GM11168 (cell line): ENCODE data around the gene MMP15.

ENCODE experiments used
- in situ Hi-C: fragments of 300-500 bp; cut with MboI; formaldehyde crosslinking; loops from one replicate; pipeline ENCODE4 v1.12.0; 2022; ENCODE audit warnings: low sequenced_read_pairs; ENCODE audit not compliant: unreplicated experiment

MMP15 gene

DNA sequence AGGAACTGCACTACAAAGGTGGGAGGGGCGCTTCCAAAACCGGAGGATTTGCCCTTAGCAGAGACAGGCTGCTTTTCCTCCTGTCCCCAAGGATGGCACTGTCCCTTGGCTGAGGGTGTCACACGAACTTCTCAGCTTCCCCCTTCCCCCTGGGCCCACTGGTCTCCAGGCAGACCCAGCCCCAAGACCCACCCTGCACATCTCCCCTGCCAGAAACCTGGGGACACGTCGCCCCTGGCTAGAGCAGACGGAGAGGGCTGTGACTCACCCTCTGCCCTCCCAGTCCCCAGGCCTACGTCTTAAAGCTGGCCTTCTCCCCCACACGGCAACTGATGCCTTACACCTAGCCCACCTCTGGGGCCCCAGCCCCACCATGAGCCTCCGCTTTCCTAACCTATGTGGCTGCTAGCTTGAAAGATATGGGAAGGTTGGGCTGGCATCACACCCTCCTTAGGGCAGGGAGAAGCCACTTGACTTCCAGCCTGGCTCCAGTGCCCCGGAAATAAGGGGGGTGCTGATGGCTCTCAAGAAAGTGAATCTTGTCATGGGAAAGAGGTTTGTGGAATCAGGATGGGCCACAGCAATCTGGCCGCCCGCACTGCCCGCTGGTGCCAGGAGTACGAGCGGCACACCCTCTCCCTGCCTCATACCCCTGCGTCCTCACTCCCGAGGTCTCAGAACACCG is 29.7 kb upstream of the MMP15 start:
- in situ Hi-C loops, result no loop called here

DNA sequence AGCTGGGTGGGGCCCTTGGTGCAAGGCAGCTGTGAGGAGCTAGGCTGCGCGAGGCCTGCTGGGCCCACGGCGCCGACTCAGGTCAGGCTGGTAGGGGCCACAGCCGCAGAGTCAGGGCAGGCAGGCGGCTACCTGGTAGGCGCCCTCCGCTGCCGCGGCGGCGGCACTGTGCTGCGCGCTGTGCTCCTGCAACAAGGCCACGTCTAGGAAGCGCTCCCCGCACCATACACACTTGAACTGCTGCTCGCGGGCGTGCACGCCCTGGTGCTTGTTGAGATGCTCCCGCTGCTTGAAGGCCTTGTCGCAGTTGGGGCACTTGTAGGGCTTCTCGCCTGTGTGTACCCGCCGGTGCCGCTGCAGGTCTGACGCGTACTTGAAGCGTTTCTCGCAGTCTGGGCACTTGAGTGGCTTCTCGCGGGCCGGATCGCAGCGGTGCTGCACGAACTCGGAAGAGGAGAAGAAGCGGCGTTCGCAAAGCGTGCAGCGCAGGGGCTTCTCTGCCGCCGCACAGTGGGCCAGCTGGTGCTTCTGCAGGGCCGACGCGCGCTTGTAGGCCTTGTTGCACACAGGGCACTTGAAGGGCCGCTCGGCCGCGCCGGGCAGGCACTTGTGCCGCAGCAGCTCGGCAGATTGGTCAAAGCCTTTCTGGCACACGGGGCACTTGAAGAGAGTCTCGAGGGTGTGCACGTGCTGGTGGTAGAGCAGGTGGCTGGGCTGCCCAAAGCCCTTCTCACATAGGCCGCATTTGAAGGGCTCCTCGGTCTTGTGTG is 29.0 kb upstream of the MMP15 start:
- in situ Hi-C loops, result no loop called here

DNA sequence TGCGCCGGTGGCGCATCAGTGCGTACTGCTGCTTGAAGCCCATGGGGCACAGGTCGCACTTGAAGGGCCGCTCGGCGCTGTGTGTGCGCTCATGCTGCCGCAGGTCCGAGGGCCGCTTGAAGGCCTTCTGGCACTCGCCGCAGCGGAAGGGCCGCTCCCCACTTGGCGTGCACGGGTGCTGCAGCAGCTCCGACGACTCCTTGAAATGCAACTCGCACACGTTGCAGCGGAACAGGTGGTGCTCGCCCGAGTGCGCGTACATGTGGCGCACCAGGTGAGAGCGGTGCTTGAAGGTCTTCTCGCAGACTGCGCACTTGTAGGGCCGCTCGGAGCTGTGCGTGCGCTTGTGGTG is 28.4 kb upstream of the MMP15 start:
- in situ Hi-C loops, result no loop called here

DNA sequence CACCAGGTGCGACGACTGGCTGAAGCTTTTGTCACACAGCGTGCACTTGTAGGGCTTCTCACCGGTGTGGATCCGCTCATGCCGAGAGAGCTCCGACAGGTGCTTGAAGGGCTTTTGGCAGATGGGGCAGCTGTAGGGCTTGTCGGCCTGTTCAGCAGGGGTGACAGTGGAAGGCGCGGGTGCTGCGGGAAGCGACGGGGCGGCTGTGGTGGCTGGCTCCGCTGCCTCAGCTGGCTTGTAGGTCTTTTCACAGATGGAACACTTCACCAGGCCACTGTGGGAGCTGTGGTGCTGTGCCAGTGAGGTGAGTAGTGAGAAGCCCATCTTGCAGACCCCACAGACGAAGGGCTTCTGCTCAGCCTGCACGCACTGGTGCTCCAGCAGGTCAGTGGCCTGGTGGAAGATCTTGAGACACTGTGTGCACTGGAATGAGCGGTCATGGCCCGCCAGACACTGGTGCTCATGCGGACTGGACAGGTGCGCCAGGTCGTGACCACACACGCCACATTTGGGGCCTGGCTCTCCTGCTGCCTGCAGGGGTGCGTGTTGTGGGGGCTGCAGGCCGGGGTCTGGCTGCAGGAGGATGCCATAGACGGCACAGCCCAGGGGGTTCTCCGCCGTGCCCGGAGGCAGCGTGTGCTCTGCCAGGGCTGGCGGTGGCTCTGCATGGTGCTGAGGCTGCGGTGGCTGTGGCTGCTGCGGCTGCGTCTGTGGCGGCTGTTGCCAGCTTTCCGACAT is 27.9 kb upstream of the MMP15 start:
- in situ Hi-C loops, result no loop called here

DNA sequence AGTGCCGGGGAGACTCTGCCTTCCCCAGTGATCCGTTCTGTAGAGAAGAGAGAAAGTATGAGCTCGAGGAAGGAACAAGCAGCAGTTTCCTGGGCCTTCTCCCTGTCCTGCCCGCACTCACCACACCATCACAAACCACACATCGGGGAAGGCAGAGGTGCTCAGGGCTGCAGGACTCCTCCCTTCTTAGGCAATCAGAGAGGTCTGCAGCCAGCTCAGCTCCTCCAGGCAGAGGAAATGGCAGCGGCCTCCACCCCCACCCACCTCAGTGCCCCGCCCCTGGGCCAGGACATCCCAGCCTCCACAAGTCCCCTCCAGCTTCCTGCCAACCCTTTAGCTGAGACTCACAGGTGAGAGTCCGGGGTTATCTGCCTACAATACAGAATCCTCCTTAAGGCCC is 27.1 kb upstream of the MMP15 start:
- in situ Hi-C loops, result no loop called here

DNA sequence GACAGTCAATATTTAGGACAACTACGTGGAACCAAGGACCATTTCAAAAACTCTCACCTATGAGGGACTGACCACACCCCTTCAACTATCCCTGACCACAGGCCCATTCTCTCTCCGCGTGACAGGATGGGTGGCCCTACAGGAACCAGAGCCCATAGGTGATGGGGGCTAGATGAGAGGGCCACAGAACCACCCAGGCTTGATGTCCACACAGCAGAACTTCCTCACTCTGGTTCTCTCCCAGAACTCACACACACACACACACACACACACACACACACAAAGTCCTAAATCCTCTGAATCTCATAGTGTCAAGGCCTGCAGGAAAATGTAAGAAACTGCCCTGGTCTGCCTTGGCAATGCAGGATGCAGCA is 26.6 kb upstream of the MMP15 start:
- in situ Hi-C loops, result no loop called here

DNA sequence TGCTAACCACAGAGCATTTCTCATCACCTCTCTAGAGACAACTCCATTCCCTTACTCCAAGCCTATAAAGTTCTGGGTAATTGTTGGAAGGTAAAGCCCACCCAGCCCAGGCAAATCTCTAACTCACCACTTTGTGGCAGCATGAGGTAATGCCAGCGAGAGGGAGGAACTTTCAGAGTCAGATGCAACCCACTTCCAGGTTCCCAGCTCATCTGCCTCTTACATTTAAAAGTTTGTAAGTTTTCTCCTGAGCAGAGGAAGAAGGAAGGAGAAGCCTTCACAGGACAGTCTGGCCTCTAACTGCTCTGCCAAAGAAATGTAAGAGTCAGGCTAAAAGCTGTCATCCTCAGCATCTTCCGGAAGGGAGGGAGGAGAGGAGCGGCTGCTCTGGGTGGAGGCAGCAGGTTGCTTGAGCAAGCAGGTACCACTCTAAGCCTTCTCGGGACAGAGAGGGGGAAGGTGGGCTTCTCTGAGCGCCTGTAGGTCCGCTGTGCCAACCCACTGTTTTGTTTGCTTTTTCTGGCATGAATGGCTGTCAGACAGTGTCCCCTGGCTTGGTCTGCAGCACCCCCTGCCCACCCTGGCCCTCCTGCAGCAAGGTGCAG is 26.1 kb upstream of the MMP15 start:
- in situ Hi-C loops, result no loop called here

DNA sequence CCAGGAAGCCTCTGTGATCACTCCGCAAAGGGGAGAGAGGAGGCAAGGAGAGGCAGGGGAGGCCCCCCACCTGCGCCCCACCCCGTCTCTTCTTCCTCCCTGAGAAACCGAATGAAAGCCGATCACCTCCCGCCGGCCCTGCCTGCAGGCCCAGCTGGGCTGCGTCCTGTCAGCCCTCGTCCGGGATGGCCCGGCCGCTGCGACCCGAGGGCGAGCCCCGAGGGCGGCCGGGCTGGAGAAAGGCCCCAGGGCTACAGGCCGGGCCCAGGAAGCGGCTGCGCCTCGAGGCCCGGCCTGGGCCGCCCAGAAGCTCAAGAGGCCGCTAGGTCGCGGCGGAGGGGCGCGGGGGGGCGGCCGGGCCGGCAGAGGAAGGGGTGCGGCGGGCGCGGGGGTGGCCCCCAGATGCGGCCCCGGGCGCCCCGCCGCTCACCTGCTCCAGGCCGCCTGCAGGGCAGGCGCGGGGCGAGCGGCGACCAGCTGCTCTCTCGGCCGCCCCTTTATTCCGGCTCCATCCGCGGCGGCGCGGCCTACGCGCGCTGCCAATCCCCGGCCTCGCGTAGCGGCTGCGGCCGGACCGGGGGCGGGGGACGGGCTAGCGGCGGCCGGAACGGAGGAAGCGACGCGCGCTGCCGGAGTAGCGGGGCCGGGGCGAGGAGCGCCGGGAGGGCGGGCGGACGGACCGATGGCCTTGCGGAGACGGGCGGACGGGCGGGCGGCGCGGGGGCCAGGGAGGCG is 25.4 kb upstream of the MMP15 start, which contains the start of gene ZNF319:
Gene ZNF319 (minus strand): TSS at position 702 of the 735 bp plus-strand sequence. CDS start 2,407 bp downstream, outside the sequence.
- in situ Hi-C loops, result loop anchor here (10.0 kb wide), 1 partner anchor 105 kb away; no protein-coding TSS in a partner anchor

DNA sequence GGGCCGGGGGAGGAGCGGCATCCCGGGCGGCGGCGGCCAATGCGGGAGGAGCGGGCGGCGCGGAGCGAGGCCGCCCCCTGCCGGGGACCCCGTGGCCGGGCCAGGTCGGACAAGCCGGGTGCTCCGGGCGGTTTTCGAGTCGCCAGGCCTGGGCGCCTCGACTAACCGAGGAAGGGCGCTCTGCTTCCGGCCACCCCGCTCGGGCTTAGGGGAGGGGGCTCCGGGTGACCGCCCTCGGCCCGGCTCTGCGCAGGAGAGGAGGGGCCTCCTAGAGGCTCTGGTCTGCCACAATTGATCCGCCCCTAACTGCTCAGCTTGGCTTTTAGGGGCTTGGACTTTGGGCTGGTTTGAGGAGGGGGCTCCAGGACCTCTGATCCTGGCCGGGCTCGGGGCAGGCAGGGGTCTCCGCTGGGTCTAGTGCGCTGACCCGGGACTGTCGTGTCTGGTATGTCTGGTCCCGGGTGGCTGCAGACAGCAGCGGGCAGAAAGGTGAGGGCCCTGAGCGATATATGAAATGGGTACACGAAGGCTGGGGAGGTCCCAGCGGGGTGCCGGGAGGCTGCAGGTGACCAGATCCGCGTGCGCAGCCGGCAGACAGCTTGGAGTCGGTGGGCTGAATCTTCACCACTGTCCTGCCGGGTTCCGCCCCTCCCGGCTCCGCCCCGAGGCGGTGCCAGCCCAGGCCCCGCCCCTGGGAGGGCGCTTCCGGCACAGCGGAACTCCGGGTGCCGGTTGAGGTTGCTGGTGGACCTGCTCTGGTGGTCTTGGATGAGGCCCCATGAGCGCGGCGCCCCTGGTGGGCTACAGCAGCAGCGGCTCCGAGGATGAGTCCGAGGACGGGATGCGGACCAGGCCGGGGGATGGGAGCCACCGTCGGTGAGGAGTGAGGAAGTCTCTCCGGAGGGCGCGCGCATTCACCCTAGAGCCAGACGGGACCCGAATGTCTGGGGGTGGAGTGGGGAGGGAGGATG is 24.6 kb upstream of the MMP15 start, which contains the start of gene USB1:
Gene USB1 (plus strand): TSS at position 702 of the 971 bp plus-strand sequence. CDS start 77 bp downstream, at position 779.
- in situ Hi-C loops, result loop anchor here (10.0 kb wide), 1 partner anchor 106 kb away; no protein-coding TSS in a partner anchor

DNA sequence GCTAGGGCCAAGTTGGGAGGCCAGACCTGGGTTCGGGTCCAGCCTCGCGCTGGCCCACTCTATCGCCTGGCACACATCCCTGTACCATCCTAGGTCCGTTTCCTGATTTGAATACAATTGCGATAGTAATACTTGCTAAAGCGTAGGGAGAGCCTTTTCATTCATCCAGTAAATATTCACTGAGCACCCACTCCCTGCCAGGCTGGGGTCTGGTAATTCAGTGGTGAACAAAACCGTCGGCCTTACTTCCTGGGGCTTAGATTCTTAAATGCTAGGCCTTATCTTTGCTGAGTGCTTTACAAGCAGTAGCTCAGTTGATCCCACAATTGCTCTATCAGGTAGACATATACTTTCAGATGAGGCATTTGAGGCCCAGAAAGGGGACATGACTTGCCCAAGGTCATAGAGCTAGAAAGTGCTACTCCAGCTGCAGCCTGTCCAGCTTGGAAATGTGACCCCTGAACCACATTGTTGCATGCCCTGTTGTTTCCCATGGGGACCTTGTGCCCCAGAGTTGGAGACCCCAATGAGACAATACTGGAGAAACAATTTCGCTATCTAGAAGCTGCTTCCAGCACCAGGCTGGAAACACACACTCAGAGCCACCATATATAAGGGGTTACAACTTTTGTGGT is 23.7 kb upstream of the MMP15 start:
- in situ Hi-C loops, result loop anchor here (10.0 kb wide), 1 partner anchor 107 kb away; no protein-coding TSS in a partner anchor

DNA sequence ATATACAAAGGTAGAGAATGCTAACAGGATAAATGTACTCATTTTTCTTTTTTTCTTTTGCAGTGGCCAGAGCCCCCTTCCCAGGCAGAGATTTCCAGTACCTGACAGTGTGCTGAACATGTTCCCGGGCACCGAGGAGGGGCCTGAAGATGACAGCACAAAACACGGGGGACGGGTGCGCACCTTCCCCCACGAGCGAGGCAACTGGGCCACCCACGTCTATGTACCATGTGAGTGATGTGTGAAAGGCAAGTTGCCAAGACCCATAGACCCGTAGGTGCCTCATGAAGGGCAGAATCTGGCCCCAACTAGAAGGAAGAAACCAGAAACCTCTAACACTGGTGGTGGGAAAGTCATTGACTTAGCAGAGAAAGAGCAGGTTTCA is 23.1 kb upstream of the MMP15 start:
- in situ Hi-C loops, result loop anchor here (10.0 kb wide), 1 partner anchor 108 kb away; no protein-coding TSS in a partner anchor

DNA sequence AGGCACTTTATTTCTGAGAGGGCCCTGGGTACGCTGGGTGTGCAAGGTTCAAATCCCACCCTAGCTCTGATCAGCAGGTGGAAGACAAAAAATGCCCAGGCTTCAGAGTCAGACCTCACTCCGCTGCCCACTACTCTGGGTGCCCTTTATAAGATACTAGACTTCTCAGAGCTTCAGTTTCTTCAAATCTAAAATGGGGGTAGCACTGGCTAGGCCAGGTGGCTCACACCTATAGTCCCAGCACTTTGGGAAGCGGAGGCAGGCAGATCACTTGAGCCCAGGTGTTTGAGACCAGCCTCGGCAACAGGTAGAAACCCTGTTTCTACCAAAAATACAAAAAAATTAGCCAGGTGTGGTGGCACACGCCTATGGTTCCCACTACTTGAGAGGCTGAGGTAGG is 22.6 kb upstream of the MMP15 start:
- in situ Hi-C loops, result loop anchor here (10.0 kb wide), 1 partner anchor 108 kb away; no protein-coding TSS in a partner anchor

DNA sequence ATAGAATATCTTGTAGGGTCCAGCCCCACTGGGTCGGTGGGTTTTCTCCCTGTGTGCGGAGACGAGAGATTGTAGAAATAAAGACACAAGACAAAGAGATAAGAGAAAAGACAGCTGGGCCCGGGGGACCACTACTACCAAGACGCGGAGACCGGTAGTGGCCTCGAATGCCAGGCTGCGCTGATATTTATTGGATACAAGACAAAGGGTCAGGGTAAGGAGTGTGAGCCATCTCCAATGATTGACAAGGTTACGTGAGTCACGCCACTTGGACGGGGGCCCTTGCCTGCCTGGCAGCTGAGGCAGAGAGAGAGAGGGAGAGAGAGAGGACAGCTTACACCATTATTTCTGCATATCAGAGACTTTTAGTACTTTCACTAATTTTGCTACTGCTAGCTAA is 20.8 kb upstream of the MMP15 start:
- in situ Hi-C loops, result loop anchor here (10.0 kb wide), 1 partner anchor 110 kb away; no protein-coding TSS in a partner anchor

DNA sequence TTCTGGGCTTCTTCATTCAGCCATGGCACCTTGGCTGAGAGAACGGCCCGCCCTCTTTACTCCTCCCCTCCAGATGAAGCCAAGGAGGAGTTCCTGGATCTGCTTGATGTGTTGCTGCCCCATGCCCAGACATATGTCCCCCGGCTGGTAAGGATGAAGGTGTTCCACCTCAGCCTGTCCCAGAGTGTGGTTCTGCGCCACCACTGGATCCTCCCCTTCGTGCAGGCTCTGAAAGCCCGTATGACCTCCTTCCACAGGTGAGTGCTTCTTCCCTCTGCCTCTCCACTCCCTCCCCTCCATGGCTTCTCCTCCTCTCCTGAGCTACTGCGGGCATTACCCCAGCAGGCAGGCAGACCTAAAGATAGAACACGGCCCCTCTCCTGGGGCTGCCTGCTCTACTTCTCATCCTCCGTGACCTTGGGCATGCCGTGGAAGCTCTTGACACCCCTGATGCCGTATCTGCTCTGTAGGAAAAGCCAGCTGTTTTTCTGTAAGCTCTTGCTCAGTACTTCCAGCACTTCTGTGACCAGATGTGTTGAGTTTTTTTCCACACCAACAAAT is 15.6 kb upstream of the MMP15 start:
- in situ Hi-C loops, result loop anchor here (10.0 kb wide), 1 partner anchor 115 kb away; no protein-coding TSS in a partner anchor

DNA sequence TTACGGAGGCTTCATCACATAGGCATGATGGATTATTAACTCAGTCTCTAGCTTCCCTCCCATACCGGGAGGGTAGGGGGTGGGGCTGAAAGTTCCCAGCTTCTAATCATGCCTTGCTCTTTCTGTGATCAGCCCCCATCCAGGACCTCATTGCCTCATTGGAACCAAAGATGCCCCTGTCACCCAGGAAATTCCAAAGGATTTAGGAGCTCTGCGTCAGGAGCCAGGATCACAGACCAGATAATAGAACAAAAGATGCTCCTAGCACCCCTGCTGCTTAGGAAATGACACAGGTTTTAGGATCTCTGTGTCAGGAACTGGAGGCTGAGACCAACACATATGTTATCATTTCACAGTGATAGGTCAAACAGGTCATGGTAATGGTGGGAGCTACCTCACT is 14.7 kb upstream of the MMP15 start:
- in situ Hi-C loops, result no loop called here

DNA sequence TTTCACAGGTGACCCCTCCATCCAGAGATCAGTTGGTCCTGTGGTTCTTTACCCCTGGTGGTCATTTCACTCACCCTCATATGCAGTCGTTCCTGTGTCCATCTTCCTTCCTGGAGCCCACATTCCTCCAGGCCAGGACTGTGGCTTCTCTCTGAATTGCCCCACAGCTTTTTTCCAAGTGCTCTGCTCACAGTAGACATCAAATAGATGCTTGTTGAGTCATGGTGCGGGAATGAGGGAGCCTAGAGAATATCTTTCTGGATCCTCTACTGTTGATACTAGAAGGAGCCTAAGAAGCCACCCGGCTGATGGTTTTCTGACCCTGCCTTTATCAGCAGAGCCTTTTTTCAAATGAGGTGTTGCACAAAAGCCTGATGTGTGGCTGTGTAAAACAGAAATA is 13.9 kb upstream of the MMP15 start:
- in situ Hi-C loops, result no loop called here

DNA sequence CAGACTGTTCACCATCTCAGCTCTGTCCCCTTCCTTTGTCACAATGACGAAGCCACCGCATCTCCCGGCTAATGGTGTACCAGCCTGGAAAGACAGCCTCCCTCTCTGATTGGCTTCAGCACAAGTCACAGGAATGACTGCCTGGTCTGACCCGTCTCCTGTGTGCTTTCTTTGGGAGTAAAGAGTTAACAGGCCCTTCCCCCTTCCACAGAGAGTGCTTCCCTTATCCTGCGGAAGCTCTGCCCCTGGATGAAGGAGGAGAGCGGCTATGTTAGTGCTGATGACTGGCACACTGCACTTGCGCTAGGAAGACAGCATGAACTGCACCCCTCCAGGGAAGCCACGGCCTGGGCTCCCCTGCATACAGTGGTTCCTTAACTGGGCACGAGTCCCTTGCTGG is 13.1 kb upstream of the MMP15 start:
- in situ Hi-C loops, result no loop called here
